OCI-LY1 (cell line): ENCODE data around the gene CMTM7.

ENCODE experiments used
- H2AFZ ChIP-seq: fragments of 200-600 bp; sonication (generic), shearing (Covaris generic); 2 replicates; pipeline ENCODE4 v1.6.0; 2014; ENCODE audit warnings: antibody characterized with exemption, mild to moderate bottlenecking, low read length
- H3F3A ChIP-seq: fragments of 200-600 bp; sonication (generic), shearing (Covaris generic); 2 replicates; pipeline ENCODE4 v1.6.0; 2014; ENCODE audit warnings: mild to moderate bottlenecking, antibody characterized with exemption, low read length, moderate library complexity; ENCODE audit not compliant: insufficient read depth
- H3K27ac ChIP-seq: fragments of 200-600 bp; sonication (generic); 2 replicates; pipeline ENCODE4 v1.5.1; 2014; ENCODE audit warnings: low read length, mixed run types, mild to moderate bottlenecking, low read depth; ENCODE audit not compliant: poor library complexity, severe bottlenecking
- H3K27me3 ChIP-seq: fragments of 200-600 bp; sonication (generic); 2 replicates; pipeline ENCODE4 v1.6.0; 2014; ENCODE audit warnings: antibody characterized with exemption, mild to moderate bottlenecking, low read length, moderate library complexity; ENCODE audit not compliant: insufficient read depth
- H3K36me3 ChIP-seq: fragments of 200-600 bp; sonication (generic); 2 replicates; pipeline ENCODE4 v1.6.1; 2014; ENCODE audit warnings: mild to moderate bottlenecking, antibody characterized with exemption, low read length, moderate library complexity, mixed read lengths; ENCODE audit not compliant: insufficient read depth
- H3K4me1 ChIP-seq: fragments of 200-600 bp; sonication (generic); 2 replicates; pipeline ENCODE4 v1.5.1; 2014; ENCODE audit warnings: mild to moderate bottlenecking, low read length, moderate library complexity; ENCODE audit not compliant: insufficient read depth, severe bottlenecking
- H3K4me2 ChIP-seq: fragments of 200-600 bp; sonication (generic), shearing (Covaris generic); 2 replicates; pipeline ENCODE4 v1.6.1; 2014; ENCODE audit warnings: low read length
- H3K4me3 ChIP-seq: fragments of 200-600 bp; sonication (generic); 2 replicates; pipeline ENCODE4 v1.5.1; 2014; ENCODE audit warnings: low read length, low read depth, mild to moderate bottlenecking, mixed read lengths; ENCODE audit not compliant: poor library complexity, severe bottlenecking
- H3K79me2 ChIP-seq: fragments of 200-600 bp; shearing (Covaris generic); 2 replicates; pipeline ENCODE4 v1.6.1; 2016; ENCODE audit warnings: mixed run types, low read length, mixed read lengths; ENCODE audit not compliant: insufficient read depth
- H3K9ac ChIP-seq: fragments of 200-600 bp; sonication (generic), shearing (Covaris generic); 2 replicates; pipeline ENCODE4 v1.6.1; 2014; ENCODE audit warnings: mild to moderate bottlenecking, low read length, mixed read lengths
- H3K9me2 ChIP-seq: fragments of 200-600 bp; sonication (generic), shearing (Covaris generic); 2 replicates; pipeline ENCODE4 v1.6.1; 2014; ENCODE audit warnings: low read depth, mild to moderate bottlenecking, low read length, mixed read lengths
- H3K9me3 ChIP-seq: fragments of 200-600 bp; shearing (Covaris generic); 2 replicates; pipeline ENCODE4 v1.6.1; 2014; ENCODE audit warnings: low read length, mixed read lengths
- H4K20me1 ChIP-seq: fragments of 200-600 bp; sonication (generic), shearing (Covaris generic); 2 replicates; pipeline ENCODE4 v1.6.0; 2016; ENCODE audit warnings: mild to moderate bottlenecking, low read length; ENCODE audit not compliant: insufficient read depth
- CTCF ChIP-seq: fragments of 200-600 bp; sonication (generic), shearing (Covaris generic); IDR thresholded peaks from 2 replicates; pipeline ENCODE4 v1.5.1; 2017; ENCODE audit warnings: mild to moderate bottlenecking, antibody characterized with exemption, low read length, moderate library complexity, mixed read lengths
- EZH2 ChIP-seq: fragments of 200-600 bp; sonication (generic), shearing (Covaris generic); IDR thresholded peaks from 2 replicates; pipeline ENCODE4 v1.8.0; 2017; ENCODE audit warnings: borderline replicate concordance, mixed run types, mild to moderate bottlenecking, antibody characterized with exemption, low read length, moderate library complexity, mixed read lengths

The CMTM7 gene

GRCh38 chr3:32488474-32489008 is 96.9 kb downstream of the CMTM7 start:
- no peak overlapping the region for H3K27ac ChIP-seq
- no peak for TF ChIP-seq CTCF
- no peak for TF ChIP-seq EZH2
- peaks cover 43% of the 10 kb centered on the region for H3K36me3 ChIP-seq
- no peaks in the 10 kb centered on the region for H4K20me1 ChIP-seq
- peaks cover 18% of the 10 kb centered on the region for H3K4me1 ChIP-seq
- H3K79me2 ChIP-seq = no peaks in the 10 kb centered on the region
- no peak overlapping the region for H3K4me3 ChIP-seq
- no peak overlapping the region for H2AFZ ChIP-seq
- no peak overlapping the region for H3K4me2 ChIP-seq
- H3K27me3 ChIP-seq = no peaks in the 10 kb centered on the region
- no peaks in the 10 kb centered on the region for H3K9me3 ChIP-seq
- H3K9ac ChIP-seq = no peak overlapping the region
- H3K9me2 ChIP-seq = no peaks in the 10 kb centered on the region
- no peaks in the 10 kb centered on the region; the same call in 1 of the 2 replicates for H3F3A ChIP-seq

- Histone ChIP-seq H3K36me3 (peaks cover 14% of the 10 kb centered on the region; the same call in 1 of the 2 replicates), H3K4me2 (no peak overlapping the region), H3F3A (no peaks in the 10 kb centered on the region), H3K79me2 (peaks cover 10% of the 10 kb centered on the region; the same call in 1 of the 2 replicates), H3K9ac (no peak overlapping the region), H2AFZ (no peak overlapping the region), H3K9me2 (no peaks in the 10 kb centered on the region), H4K20me1 (no peaks in the 10 kb centered on the region), H3K4me3 (no peak overlapping the region), H3K27ac (no peak overlapping the region), H3K27me3 (no peaks in the 10 kb centered on the region), H3K9me3 (no peaks in the 10 kb centered on the region), H3K4me1 (peaks cover 8% of the 10 kb centered on the region)
- no peak for TF ChIP-seq CTCF
- no peak for TF ChIP-seq EZH2
Measured at GRCh38 chr3:32492684-32493436, 101.2 kb downstream of the CMTM7 start.

- TF ChIP-seq EZH2 (no peak), CTCF (no peak)
- H3K9ac ChIP-seq = no peak overlapping the region
- H3K36me3 ChIP-seq = peaks cover 8% of the 10 kb centered on the region; the same call in 1 of the 2 replicates
- no peaks in the 10 kb centered on the region for H3F3A ChIP-seq
- peaks cover 17% of the 10 kb centered on the region for H3K4me1 ChIP-seq
- H3K9me2 ChIP-seq = no peaks in the 10 kb centered on the region
- peaks cover 10% of the 10 kb centered on the region; the same call in 1 of the 2 replicates for H3K79me2 ChIP-seq
- H3K9me3 ChIP-seq = no peaks in the 10 kb centered on the region
- H3K27ac ChIP-seq = no peak overlapping the region
- no peaks in the 10 kb centered on the region for H3K27me3 ChIP-seq
- no peak overlapping the region for H3K4me3 ChIP-seq
- no peaks in the 10 kb centered on the region for H4K20me1 ChIP-seq
- H2AFZ ChIP-seq = no peak overlapping the region
- H3K4me2 ChIP-seq = no peak overlapping the region
Measured at GRCh38 chr3:32493437-32494414, 102.1 kb downstream of the CMTM7 start.
